Liver (tissue), 9 donors: ENCODE measurements around the gene USP28. TPM values are rescaled to one million over a fixed set of nuclear protein-coding genes. Genes with fewer than 3 reads are reported as not detected.

Experiments used
- DNase-seq: peaks from one replicate; pipeline ENCODE4 v3.0.0-alpha.2; 2017; ENCODE audit warnings: low spot score
- H3K27ac ChIP-seq, 2 donors: one replicate each; pipeline ENCODE4 v1.7.0; 2013; ENCODE audit warnings: inconsistent platforms in 2 of 2, low read length in 2 of 2, control low read depth in 1 of 2, low read depth in 1 of 2, mild to moderate bottlenecking in 1 of 2
- H3K27me3 ChIP-seq, 4 donors: one replicate each; pipeline versions ENCODE4 v1.6.1 to v1.7.0; 2013; ENCODE audit warnings: low read length in 3 of 4, inconsistent platforms in 1 of 4, mild to moderate bottlenecking in 1 of 4, moderate library complexity in 1 of 4; ENCODE audit not compliant: control insufficient read depth in 4 of 4, insufficient read depth in 4 of 4
- H3K36me3 ChIP-seq, 4 donors: one replicate each; pipeline versions ENCODE4 v1.6.1 to v1.7.0; 2013; ENCODE audit warnings: low read length in 3 of 4, mild to moderate bottlenecking in 3 of 4, low read depth in 1 of 4, moderate library complexity in 1 of 4; ENCODE audit not compliant: control insufficient read depth in 4 of 4, insufficient read depth in 3 of 4
- H3K4me1 ChIP-seq, 4 donors: one replicate each; pipeline versions ENCODE4 v1.6.1 to v1.7.0; 2013; ENCODE audit warnings: low read length in 3 of 4, mild to moderate bottlenecking in 3 of 4, moderate library complexity in 1 of 4; ENCODE audit not compliant: control insufficient read depth in 4 of 4, insufficient read depth in 4 of 4
- H3K4me3 ChIP-seq, 3 donors: one replicate each; pipeline versions ENCODE4 v1.6.1 to v1.7.0; 2013; ENCODE audit warnings: low read length in 3 of 3, control low read depth in 1 of 3, low read depth in 1 of 3, mild to moderate bottlenecking in 1 of 3
- H3K9ac ChIP-seq, 2 donors: one replicate each; pipeline ENCODE4 v1.7.0; 2013; ENCODE audit warnings: low read length in 2 of 2, mild to moderate bottlenecking in 2 of 2, moderate library complexity in 2 of 2, control low read depth in 1 of 2, low read depth in 1 of 2
- H3K9me3 ChIP-seq, 4 donors: one replicate each; pipeline versions ENCODE4 v1.6.1 to v1.7.0; 2013; ENCODE audit warnings: low read length in 3 of 4; ENCODE audit not compliant: control insufficient read depth in 4 of 4
- CTCF ChIP-seq: fragments of 150-350 bp; IDR thresholded peaks from 2 replicates; pipeline ENCODE4 v1.5.1; 2017; ENCODE audit warnings: improper control_type of control experiment, low read depth, low read length; ENCODE audit not compliant: missing input control
- EGR1 ChIP-seq, 2 donors: IDR thresholded peaks; 2 replicates each; pipeline ENCODE4 v1.6.1; 2016 to 2018; ENCODE audit warnings: antibody characterized with exemption in 2 of 2, low read depth in 2 of 2
- FOXA1 ChIP-seq: IDR thresholded peaks from 2 replicates; pipeline ENCODE4 v1.6.1; 2016; ENCODE audit warnings: antibody characterized with exemption
- FOXA2 ChIP-seq: IDR thresholded peaks from 2 replicates; pipeline ENCODE4 v1.6.1; 2016; ENCODE audit warnings: antibody characterized with exemption
- GABPA ChIP-seq, 2 donors: IDR thresholded peaks in 1 of 2; conservative IDR thresholded peaks in 1 of 2; 2 replicates each; pipeline ENCODE4 v1.6.1; 2016; ENCODE audit warnings: antibody characterized with exemption in 2 of 2, mild to moderate bottlenecking in 1 of 2, moderate library complexity in 1 of 2
- HNF4A ChIP-seq, 2 donors: conservative IDR thresholded peaks; 2 replicates each; pipeline ENCODE4 v1.6.1; 2016; ENCODE audit warnings: antibody characterized with exemption in 2 of 2, mild to moderate bottlenecking in 2 of 2
- HNF4G ChIP-seq: IDR thresholded peaks from 2 replicates; pipeline ENCODE4 v1.6.1; 2016; ENCODE audit warnings: antibody characterized with exemption
- JUND ChIP-seq, 2 donors: IDR thresholded peaks; 2 replicates each; pipeline ENCODE4 v1.6.1; 2016; ENCODE audit warnings: antibody characterized with exemption in 2 of 2
- MAX ChIP-seq: IDR thresholded peaks from 2 replicates; pipeline ENCODE4 v1.6.1; 2016; ENCODE audit warnings: antibody characterized with exemption
- NR2F2 ChIP-seq: IDR thresholded peaks from 2 replicates; pipeline ENCODE4 v1.6.1; 2016; ENCODE audit warnings: antibody characterized with exemption
- RAD21 ChIP-seq, 2 donors: IDR thresholded peaks; 2 replicates each; pipeline ENCODE4 v1.6.1; 2016; ENCODE audit warnings: antibody characterized with exemption in 2 of 2, mild to moderate bottlenecking in 2 of 2
- REST ChIP-seq: IDR thresholded peaks from 2 replicates; pipeline ENCODE4 v1.6.1; 2016; ENCODE audit warnings: antibody characterized with exemption, mild to moderate bottlenecking
- RXRA ChIP-seq, 2 donors: IDR thresholded peaks; 2 replicates each; pipeline ENCODE4 v1.6.1; 2017 to 2018; ENCODE audit warnings: antibody characterized with exemption in 2 of 2, mild to moderate bottlenecking in 1 of 2
- SP1 ChIP-seq: IDR thresholded peaks from 2 replicates; pipeline ENCODE4 v1.6.1; 2018; ENCODE audit warnings: antibody characterized with exemption, mild to moderate bottlenecking
- TAF1 ChIP-seq: conservative IDR thresholded peaks from 2 replicates; pipeline ENCODE4 v1.6.1; 2016; ENCODE audit warnings: antibody characterized with exemption, mild to moderate bottlenecking
- YY1 ChIP-seq: IDR thresholded peaks from 2 replicates; pipeline ENCODE4 v1.6.1; 2016; ENCODE audit warnings: antibody characterized with exemption, mild to moderate bottlenecking
- WGBS: extraction: QIAGEN DNeasy Blood & Tissue Kit; methylation state at CpG from one replicate; pipeline ENCODE4 v1.1.7; 2013; 5-methylcytosine and 5-hydroxymethylcytosine counted together
- polyA plus RNA-seq, 2 donors: library from polyadenylated mRNA; stranded (reverse) in 1 of 2; unstranded in 1 of 2; fragments of 200-250 nt in 1 of 2; fragments of >200 nt in 1 of 2; fragmentation: Nextera tagmentation in 1 of 2; extraction: Ambion mirVana in 1 of 2; gene quantifications; one replicate each; pipeline versions ENCODE4 v1.2.1 to v1.2.3, GENCODE V29; 2013 to 2015
- total RNA-seq, 2 donors: library from RNA; depleted of rRNA; stranded (reverse); fragments of >200 nt; gene quantifications; one replicate each; pipeline ENCODE4 v1.2.3, GENCODE V29; 2014
- TF ChIP-seq, protein P1 (sequence below): IDR thresholded peaks from 2 replicates; pipeline ENCODE4 v1.6.1; 2016; ENCODE audit warnings: antibody characterized with exemption
- TF ChIP-seq, protein P2 (sequence below): IDR thresholded peaks from 2 replicates; pipeline ENCODE4 v1.6.1; 2016; ENCODE audit warnings: antibody characterized with exemption
- donor health status: healthy.
- donor health status: healthy.
- donor health status: healthy.
- donor health status: healthy.
- donor health status: healthy.

The USP28 gene, protein sequence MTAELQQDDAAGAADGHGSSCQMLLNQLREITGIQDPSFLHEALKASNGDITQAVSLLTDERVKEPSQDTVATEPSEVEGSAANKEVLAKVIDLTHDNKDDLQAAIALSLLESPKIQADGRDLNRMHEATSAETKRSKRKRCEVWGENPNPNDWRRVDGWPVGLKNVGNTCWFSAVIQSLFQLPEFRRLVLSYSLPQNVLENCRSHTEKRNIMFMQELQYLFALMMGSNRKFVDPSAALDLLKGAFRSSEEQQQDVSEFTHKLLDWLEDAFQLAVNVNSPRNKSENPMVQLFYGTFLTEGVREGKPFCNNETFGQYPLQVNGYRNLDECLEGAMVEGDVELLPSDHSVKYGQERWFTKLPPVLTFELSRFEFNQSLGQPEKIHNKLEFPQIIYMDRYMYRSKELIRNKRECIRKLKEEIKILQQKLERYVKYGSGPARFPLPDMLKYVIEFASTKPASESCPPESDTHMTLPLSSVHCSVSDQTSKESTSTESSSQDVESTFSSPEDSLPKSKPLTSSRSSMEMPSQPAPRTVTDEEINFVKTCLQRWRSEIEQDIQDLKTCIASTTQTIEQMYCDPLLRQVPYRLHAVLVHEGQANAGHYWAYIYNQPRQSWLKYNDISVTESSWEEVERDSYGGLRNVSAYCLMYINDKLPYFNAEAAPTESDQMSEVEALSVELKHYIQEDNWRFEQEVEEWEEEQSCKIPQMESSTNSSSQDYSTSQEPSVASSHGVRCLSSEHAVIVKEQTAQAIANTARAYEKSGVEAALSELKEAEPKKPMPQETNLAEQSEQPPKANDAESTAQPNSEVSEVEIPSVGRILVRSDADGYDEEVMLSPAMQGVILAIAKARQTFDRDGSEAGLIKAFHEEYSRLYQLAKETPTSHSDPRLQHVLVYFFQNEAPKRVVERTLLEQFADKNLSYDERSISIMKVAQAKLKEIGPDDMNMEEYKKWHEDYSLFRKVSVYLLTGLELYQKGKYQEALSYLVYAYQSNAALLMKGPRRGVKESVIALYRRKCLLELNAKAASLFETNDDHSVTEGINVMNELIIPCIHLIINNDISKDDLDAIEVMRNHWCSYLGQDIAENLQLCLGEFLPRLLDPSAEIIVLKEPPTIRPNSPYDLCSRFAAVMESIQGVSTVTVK
- total RNA-seq: 10 to 100 TPM; 10.0 to 20.3 TPM
- 1 to 10 TPM; 5.1 to 7.5 TPM for polyA plus RNA-seq

- Histone ChIP-seq H3K36me3 (no peaks in the 10 kb centered on the region), H3K9ac (peak within 1 kb of the TSS; percentile 92 to 95), H3K4me3 (peak within 1 kb of the TSS; percentile 81 to 89 (median 86)), H3K9me3 (no peaks in the 10 kb centered on the region), H3K4me1 (peaks cover 2 to 10% (median 7%) of the 10 kb centered on the region in 4 donors), H3K27ac (peak within 1 kb of the TSS; percentile 92 to 94), H3K27me3 (no peaks in the 10 kb centered on the region)
- TF ChIP-seq REST (peak; percentile 68), HNF4A (conservative IDR thresholded peaks at IDR 0.05) (peak in 1 of 2 donors; percentile 8), MAX (peak; percentile 30), TAF1 (peak; percentile 78), YY1 (peak; percentile 93), NR2F2 (no peak), JUND (IDR thresholded peaks at IDR 0.05) (no peak), FOXA2 (no peak), RAD21 (IDR thresholded peaks at IDR 0.05) (no peak), SP1 (peak; percentile 30), FOXA1 (no peak), HNF4G (no peak), RXRA (IDR thresholded peaks at IDR 0.05) (peak; percentile 11 to 14), CTCF (no peak), EGR1 (IDR thresholded peaks at IDR 0.05; ENCODE audit: low read depth in 2 of 2) (no peak), GABPA (IDR thresholded peaks at IDR 0.05 in 1 of 2, conservative IDR thresholded peaks at IDR 0.05 in 1 of 2) (no peak)
- TF ChIP-seq, protein P1, sequence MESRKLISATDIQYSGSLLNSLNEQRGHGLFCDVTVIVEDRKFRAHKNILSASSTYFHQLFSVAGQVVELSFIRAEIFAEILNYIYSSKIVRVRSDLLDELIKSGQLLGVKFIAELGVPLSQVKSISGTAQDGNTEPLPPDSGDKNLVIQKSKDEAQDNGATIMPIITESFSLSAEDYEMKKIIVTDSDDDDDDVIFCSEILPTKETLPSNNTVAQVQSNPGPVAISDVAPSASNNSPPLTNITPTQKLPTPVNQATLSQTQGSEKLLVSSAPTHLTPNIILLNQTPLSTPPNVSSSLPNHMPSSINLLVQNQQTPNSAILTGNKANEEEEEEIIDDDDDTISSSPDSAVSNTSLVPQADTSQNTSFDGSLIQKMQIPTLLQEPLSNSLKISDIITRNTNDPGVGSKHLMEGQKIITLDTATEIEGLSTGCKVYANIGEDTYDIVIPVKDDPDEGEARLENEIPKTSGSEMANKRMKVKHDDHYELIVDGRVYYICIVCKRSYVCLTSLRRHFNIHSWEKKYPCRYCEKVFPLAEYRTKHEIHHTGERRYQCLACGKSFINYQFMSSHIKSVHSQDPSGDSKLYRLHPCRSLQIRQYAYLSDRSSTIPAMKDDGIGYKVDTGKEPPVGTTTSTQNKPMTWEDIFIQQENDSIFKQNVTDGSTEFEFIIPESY: no peak
- TF ChIP-seq, protein P2, sequence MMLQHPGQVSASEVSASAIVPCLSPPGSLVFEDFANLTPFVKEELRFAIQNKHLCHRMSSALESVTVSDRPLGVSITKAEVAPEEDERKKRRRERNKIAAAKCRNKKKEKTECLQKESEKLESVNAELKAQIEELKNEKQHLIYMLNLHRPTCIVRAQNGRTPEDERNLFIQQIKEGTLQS: no peak
- peak; percentile 96 for DNase-seq
- WGBS: under 1% methylated on average over 95 of the region's 95 CpGs
Measured at GRCh38 chr11:113875234-113876073, at the start of gene USP28. TSS of gene USP28 (minus strand) at chr11:113875572. CDS start at chr11:113875501, 71 bp downstream.
